ENCODE results near the gene AFP. TPM values are rescaled to one million over a fixed set of nuclear protein-coding genes. Genes with fewer than 3 reads are reported as not detected.

Gene AFP
- total and polyA plus RNA-seq, 2 of the 8 experiments (the other 6 are each of a cell fraction or from before 2014, with no cell fraction given) = 6.1 to 10.4 TPM

DNA sequence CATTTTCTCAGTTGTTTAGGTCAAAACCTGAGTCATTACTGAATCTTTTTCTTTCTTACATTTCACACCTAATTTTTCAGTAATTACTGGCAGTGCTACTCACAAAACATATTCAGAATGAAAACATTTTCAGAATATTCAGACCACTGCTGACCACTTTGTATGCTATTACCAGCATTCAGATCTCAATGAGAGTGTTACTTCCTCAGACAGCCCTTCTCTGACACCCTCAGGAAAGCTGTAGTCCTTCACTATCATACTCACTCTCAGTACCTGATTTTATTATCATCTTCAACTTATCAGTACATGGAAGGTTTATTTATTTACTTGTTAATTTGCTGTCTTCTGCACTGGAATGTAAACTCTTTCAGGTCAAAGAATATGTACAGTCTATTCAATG is 44.2 kb upstream of the AFP start:
- Histone ChIP-seq H2BK15ac (ENCODE audit: low read length) (no peak overlapping the region), H3K9me3 (ENCODE audit: insufficient read depth in 2 of 2, low read depth in 1 of 2, low read length in 1 of 2) (no peaks in the 10 kb centered on the region), H2BK5ac (ENCODE audit: low read depth, low read length) (no peak overlapping the region), H3K23me2 (ENCODE audit: low read depth, low read length) (no peaks in the 10 kb centered on the region), H4K5ac (ENCODE audit: insufficient read length, low read depth, low read length) (no peak overlapping the region), H4K91ac (replicated peaks; ENCODE audit: insufficient read length, low read length) (no peak overlapping the region), H3K79me2 (ENCODE audit: control insufficient read depth in 1 of 2, insufficient read depth in 2 of 2, low read length in 2 of 2) (no peaks in the 10 kb centered on the region), H3K4me1 (replicated peaks in 1 of 4; ENCODE audit: control insufficient read depth in 3 of 4, insufficient read depth in 4 of 4, low read length in 3 of 4) (no peaks in the 10 kb centered on the region), H3K4ac (replicated peaks; ENCODE audit: insufficient read length, low read depth, low read length) (no peak overlapping the region), H4K20me1 (replicated peaks in 1 of 2; ENCODE audit: control insufficient read depth in 1 of 2, insufficient read depth in 2 of 2, low read length in 2 of 2) (no peaks in the 10 kb centered on the region), H3K14ac (ENCODE audit: insufficient read length) (no peak overlapping the region), H3K36me3 (ENCODE audit: control insufficient read depth in 2 of 4, insufficient read depth in 4 of 4, low read length in 3 of 4) (no peaks in the 10 kb centered on the region), H3K23ac (ENCODE audit: insufficient read length) (no peak overlapping the region), H2BK12ac (ENCODE audit: low read depth, low read length) (no peak overlapping the region), H2BK120ac (replicated peaks; ENCODE audit: low read depth, low read length) (no peak overlapping the region), H3K79me1 (ENCODE audit: low read depth, low read length) (no peaks in the 10 kb centered on the region), H3K27ac (ENCODE audit: low read depth, low read length) (no peak overlapping the region), H3K56ac (replicated peaks; ENCODE audit: insufficient read length, low read depth, low read length) (no peak overlapping the region), H3K4me3 (ENCODE audit: extremely low read depth in 1 of 4, insufficient read depth in 2 of 4, low read depth in 3 of 4, low read length in 4 of 4) (no peak overlapping the region), H3K9ac (replicated peaks in 1 of 4; ENCODE audit: extremely low read depth in 1 of 4, low read depth in 3 of 4, low read length in 3 of 4) (no peak overlapping the region), H2AK5ac (ENCODE audit: low read depth, low read length) (no peak overlapping the region), H4K8ac (ENCODE audit: extremely low read depth, insufficient read depth, low read length) (no peak overlapping the region), H3K4me2 (ENCODE audit: insufficient read depth in 1 of 2, low read depth in 2 of 2, low read length in 2 of 2) (no peak overlapping the region), H2AFZ (ENCODE audit: low read length) (no peak overlapping the region), H2BK20ac (ENCODE audit: low read length) (no peak overlapping the region), H3K18ac (ENCODE audit: extremely low read depth, low read length) (no peak overlapping the region), H3K27me3 (replicated peaks in 1 of 4; ENCODE audit: control insufficient read depth in 3 of 4, extremely low read depth in 1 of 4, insufficient read depth in 3 of 4, low read length in 3 of 4) (no peaks in the 10 kb centered on the region)
- ChIA-PET CTCF (ENCODE audit: partially characterized antibody) (no interaction called here), POLR2A (ENCODE audit: partially characterized antibody) (no interaction called here)
- no peak for FAIRE-seq
- no peak for DNase-seq (ENCODE audit: low read depth in 1 of 2, low spot score in 2 of 2)
- TF ChIP-seq GTF2F1 (IDR thresholded peaks at IDR 0.05; ENCODE audit: borderline replicate concordance, low read depth, low read length) = no peak
- no peak for TF ChIP-seq CREB1 (IDR thresholded peaks at IDR 0.05)
- TF ChIP-seq JUND (IDR thresholded peaks at IDR 0.05; ENCODE audit: low read length) = no peak
- TF ChIP-seq NANOG (IDR thresholded peaks at IDR 0.05; ENCODE audit: insufficient read depth, low read depth, low read length, poor library complexity, severe bottlenecking) = no peak
- TF ChIP-seq BRCA1 (IDR thresholded peaks at IDR 0.05; ENCODE audit: low read depth, low read length) = no peak
- TF ChIP-seq ATF2 (IDR thresholded peaks at IDR 0.05; ENCODE audit: low read length) = no peak
